ENCODE data around the gene ZFAND3.

ZFAND3 gene

GRCh38 chr6:38176797-38177751, 357.5 kb downstream of the ZFAND3 start:
- Histone ChIP-seq H3K36me3 (ENCODE audit: control insufficient read depth, insufficient read depth, low read length) (no peaks in the 10 kb centered on the region), H3K4me3 (ENCODE audit: extremely low read depth, insufficient read depth, low read length, poor library complexity, severe bottlenecking) (no peak overlapping the region), H3K27ac (ENCODE audit: low read depth, low read length, severe bottlenecking) (no peak overlapping the region), H3K9me3 (ENCODE audit: control insufficient read depth, low read length) (no peaks in the 10 kb centered on the region), H3K4me1 (ENCODE audit: control insufficient read depth, insufficient read depth, low read length, poor library complexity, severe bottlenecking) (no peaks in the 10 kb centered on the region)
- WGBS, 2 experiments (ENCODE audit: insufficient coverage in 2 of 2), result 71 to 78% methylated on average over 26 to 28 of the region's 32 CpGs

DNA sequence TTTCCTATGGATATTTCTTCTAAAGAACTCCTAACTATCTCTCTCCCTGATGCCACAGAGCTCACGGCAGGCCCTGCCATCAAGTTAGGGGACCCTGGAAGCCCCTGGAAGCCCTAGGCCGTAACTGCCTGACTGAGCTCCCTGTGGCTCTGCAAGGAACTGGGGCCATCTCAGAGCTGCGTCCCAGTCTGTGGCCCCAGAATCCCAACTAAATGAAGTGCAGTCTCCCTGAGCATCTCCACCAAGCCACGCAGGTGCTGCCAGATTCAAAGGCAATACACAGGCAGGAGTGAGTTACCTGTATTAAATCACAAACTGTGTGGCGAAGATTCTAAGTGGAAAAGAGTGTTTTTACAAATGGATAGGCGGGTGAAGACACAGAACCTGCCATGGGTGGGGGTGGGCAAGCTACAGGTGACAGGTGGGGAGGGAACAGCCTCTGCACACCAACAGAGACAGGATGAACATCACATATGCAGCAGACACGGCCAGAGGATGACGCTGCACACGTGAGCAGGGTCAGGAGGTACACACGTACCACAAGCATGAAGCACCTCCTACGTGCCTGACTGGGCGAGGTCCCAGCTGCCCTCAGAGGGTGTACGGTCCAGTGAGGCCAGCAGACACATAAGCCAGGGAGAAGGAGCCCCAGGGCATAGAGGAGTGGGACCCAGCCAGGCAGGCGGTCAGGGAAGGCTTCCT, 358.5 kb downstream of the ZFAND3 start:
- Histone ChIP-seq H3K9me3 (ENCODE audit: control insufficient read depth, low read length) (no peaks in the 10 kb centered on the region), H3K27ac (ENCODE audit: low read depth, low read length, severe bottlenecking) (no peak overlapping the region), H3K4me1 (ENCODE audit: control insufficient read depth, insufficient read depth, low read length, poor library complexity, severe bottlenecking) (no peaks in the 10 kb centered on the region), H3K36me3 (ENCODE audit: control insufficient read depth, insufficient read depth, low read length) (no peaks in the 10 kb centered on the region), H3K4me3 (ENCODE audit: extremely low read depth, insufficient read depth, low read length, poor library complexity, severe bottlenecking) (no peak overlapping the region)
- 90 to 93% methylated on average over 12 to 13 of the region's 14 CpGs for WGBS, 2 experiments (ENCODE audit: insufficient coverage in 2 of 2)

DNA sequence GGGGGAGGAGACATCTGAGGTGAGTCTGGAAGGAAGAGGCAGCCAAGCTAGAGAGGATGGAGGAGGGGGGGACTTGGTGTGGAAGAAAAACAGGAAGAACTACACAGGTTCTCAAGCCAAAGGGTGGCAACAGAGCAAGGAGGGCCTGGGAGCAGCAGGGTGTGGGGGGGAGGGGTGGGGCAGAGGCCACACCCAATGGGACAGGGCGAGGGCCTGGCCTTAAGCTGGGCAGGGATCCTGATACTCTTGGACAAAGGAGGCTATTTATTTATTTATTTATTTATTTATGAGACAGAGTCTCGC, 359.0 kb downstream of the ZFAND3 start:
- Histone ChIP-seq H3K4me1 (ENCODE audit: control insufficient read depth, insufficient read depth, low read length, poor library complexity, severe bottlenecking) (no peaks in the 10 kb centered on the region), H3K36me3 (ENCODE audit: control insufficient read depth, insufficient read depth, low read length) (no peaks in the 10 kb centered on the region), H3K27ac (ENCODE audit: low read depth, low read length, severe bottlenecking) (no peak overlapping the region), H3K4me3 (ENCODE audit: extremely low read depth, insufficient read depth, low read length, poor library complexity, severe bottlenecking) (no peak overlapping the region), H3K9me3 (ENCODE audit: control insufficient read depth, low read length) (no peaks in the 10 kb centered on the region)
- no CpG with 5 or more reads among the region's 2 CpGs for WGBS, 2 experiments (ENCODE audit: insufficient coverage in 2 of 2)

DNA sequence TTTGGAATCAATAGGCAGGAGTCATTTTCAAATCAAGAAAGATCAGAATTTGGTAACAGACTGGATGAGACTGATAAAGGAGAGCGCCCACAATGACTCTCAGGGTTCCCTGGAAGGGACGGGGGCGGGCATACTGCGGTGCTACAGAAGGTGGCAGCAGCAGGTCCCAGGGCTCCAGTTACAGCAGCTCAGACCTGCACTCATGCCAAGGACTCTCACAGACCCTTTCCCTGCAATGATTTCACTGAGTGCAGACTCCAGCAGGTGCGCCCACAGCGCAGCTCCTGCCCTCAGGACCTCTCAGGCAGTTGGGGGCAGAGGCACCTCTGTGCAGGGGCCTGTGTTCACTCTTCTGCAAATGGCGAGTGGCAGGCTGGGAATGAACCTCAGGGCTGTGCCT, 359.8 kb downstream of the ZFAND3 start:
- Histone ChIP-seq H3K27ac (ENCODE audit: low read depth, low read length, severe bottlenecking) (no peak overlapping the region), H3K4me1 (ENCODE audit: control insufficient read depth, insufficient read depth, low read length, poor library complexity, severe bottlenecking) (no peaks in the 10 kb centered on the region), H3K9me3 (ENCODE audit: control insufficient read depth, low read length) (no peaks in the 10 kb centered on the region), H3K4me3 (ENCODE audit: extremely low read depth, insufficient read depth, low read length, poor library complexity, severe bottlenecking) (no peak overlapping the region), H3K36me3 (ENCODE audit: control insufficient read depth, insufficient read depth, low read length) (no peaks in the 10 kb centered on the region)
- WGBS, 2 experiments (ENCODE audit: insufficient coverage in 2 of 2), result 95 to 97% methylated on average over 6 of the region's 7 CpGs

- WGBS, 2 experiments (ENCODE audit: insufficient coverage in 2 of 2), result 85 to 97% methylated on average over 4 to 11 of the region's 12 CpGs
- Histone ChIP-seq H3K36me3 (ENCODE audit: control insufficient read depth, insufficient read depth, low read length) (no peaks in the 10 kb centered on the region), H3K27ac (ENCODE audit: low read depth, low read length, severe bottlenecking) (no peak overlapping the region), H3K9me3 (ENCODE audit: control insufficient read depth, low read length) (no peaks in the 10 kb centered on the region), H3K4me1 (ENCODE audit: control insufficient read depth, insufficient read depth, low read length, poor library complexity, severe bottlenecking) (no peaks in the 10 kb centered on the region), H3K4me3 (ENCODE audit: extremely low read depth, insufficient read depth, low read length, poor library complexity, severe bottlenecking) (no peak overlapping the region)
Measured at GRCh38 chr6:38179794-38180430, 360.4 kb downstream of the ZFAND3 start.

DNA sequence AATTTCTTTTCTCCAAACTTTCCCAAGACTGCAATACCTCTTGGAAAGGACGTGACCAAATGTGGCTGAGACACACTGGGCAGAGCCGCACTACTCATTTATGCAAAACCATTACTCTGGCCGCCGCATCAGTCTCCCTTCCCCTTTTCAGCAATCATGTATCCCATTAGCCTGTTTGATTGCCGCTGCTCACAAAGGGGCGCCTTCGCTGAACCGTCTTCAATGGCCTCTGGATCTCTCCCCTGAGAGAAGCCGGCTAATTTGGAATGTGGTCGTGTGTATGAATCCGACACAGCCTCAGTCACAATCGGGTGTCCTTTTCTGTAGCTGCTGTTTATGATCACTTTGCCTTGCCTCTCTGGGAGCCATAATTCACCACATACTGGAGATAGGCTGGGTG, 361.1 kb downstream of the ZFAND3 start:
- Histone ChIP-seq H3K36me3 (ENCODE audit: control insufficient read depth, insufficient read depth, low read length) (no peaks in the 10 kb centered on the region), H3K4me3 (ENCODE audit: extremely low read depth, insufficient read depth, low read length, poor library complexity, severe bottlenecking) (no peak overlapping the region), H3K4me1 (ENCODE audit: control insufficient read depth, insufficient read depth, low read length, poor library complexity, severe bottlenecking) (no peaks in the 10 kb centered on the region), H3K9me3 (ENCODE audit: control insufficient read depth, low read length) (no peaks in the 10 kb centered on the region), H3K27ac (ENCODE audit: low read depth, low read length, severe bottlenecking) (no peak overlapping the region)
- WGBS, 2 experiments (ENCODE audit: insufficient coverage in 2 of 2), result 90 to 93% methylated on average over 9 to 12 of the region's 12 CpGs

- H3K27ac ChIP-seq (ENCODE audit: low read depth, low read length, severe bottlenecking), result no peak overlapping the region
- no peaks in the 10 kb centered on the region for H3K36me3 ChIP-seq (ENCODE audit: control insufficient read depth, insufficient read depth, low read length)
- no peaks in the 10 kb centered on the region for H3K9me3 ChIP-seq (ENCODE audit: control insufficient read depth, low read length)
- 92 to 100% methylated on average over 2 to 5 of the region's 6 CpGs for WGBS, 2 experiments (ENCODE audit: insufficient coverage in 2 of 2)
- no peak overlapping the region for H3K4me3 ChIP-seq (ENCODE audit: extremely low read depth, insufficient read depth, low read length, poor library complexity, severe bottlenecking)
- H3K4me1 ChIP-seq (ENCODE audit: control insufficient read depth, insufficient read depth, low read length, poor library complexity, severe bottlenecking), result no peaks in the 10 kb centered on the region
Measured at GRCh38 chr6:38182426-38182825, 362.9 kb downstream of the ZFAND3 start.

GRCh38 chr6:38183856-38184584, 364.5 kb downstream of the ZFAND3 start:
- Histone ChIP-seq H3K4me1 (ENCODE audit: control insufficient read depth, insufficient read depth, low read length, poor library complexity, severe bottlenecking) (no peaks in the 10 kb centered on the region), H3K9me3 (ENCODE audit: control insufficient read depth, low read length) (no peaks in the 10 kb centered on the region), H3K27ac (ENCODE audit: low read depth, low read length, severe bottlenecking) (no peak overlapping the region), H3K36me3 (ENCODE audit: control insufficient read depth, insufficient read depth, low read length) (no peaks in the 10 kb centered on the region), H3K4me3 (ENCODE audit: extremely low read depth, insufficient read depth, low read length, poor library complexity, severe bottlenecking) (no peak overlapping the region)
- WGBS, 2 experiments (ENCODE audit: insufficient coverage in 2 of 2), result 87 to 89% methylated on average over 9 to 13 of the region's 13 CpGs

DNA sequence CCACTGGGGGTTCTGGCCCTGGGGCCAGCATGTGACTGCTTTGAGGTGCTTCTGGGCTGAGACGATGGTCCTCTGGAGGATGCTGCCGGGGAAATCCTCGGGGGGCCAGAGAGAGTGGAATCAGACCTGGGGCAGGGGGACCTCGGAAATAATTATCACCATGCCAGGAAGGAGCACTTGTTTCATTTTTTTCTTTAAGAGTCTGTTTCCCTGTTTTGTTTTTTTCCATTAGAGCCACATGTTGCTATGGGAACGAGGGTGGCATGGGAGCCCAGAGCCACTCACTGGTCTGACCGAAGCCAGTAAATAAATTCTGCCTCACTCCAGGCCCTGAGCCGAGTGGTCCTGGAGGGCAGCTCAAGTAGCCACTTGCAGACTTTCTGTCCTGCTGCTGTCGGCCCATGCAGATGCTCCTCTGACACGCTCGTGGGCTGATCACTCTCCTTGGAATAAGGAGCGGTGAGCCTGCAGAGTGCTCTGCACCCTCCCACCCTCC, 365.1 kb downstream of the ZFAND3 start:
- Histone ChIP-seq H3K9me3 (ENCODE audit: control insufficient read depth, low read length) (no peaks in the 10 kb centered on the region), H3K27ac (ENCODE audit: low read depth, low read length, severe bottlenecking) (no peak overlapping the region), H3K4me1 (ENCODE audit: control insufficient read depth, insufficient read depth, low read length, poor library complexity, severe bottlenecking) (no peaks in the 10 kb centered on the region), H3K36me3 (ENCODE audit: control insufficient read depth, insufficient read depth, low read length) (no peaks in the 10 kb centered on the region), H3K4me3 (ENCODE audit: extremely low read depth, insufficient read depth, low read length, poor library complexity, severe bottlenecking) (no peak overlapping the region)
- 79 to 90% methylated on average over 11 of the region's 11 CpGs for WGBS, 2 experiments (ENCODE audit: insufficient coverage in 2 of 2)

- Histone ChIP-seq H3K4me1 (ENCODE audit: control insufficient read depth, insufficient read depth, low read length, poor library complexity, severe bottlenecking) (no peaks in the 10 kb centered on the region), H3K27ac (ENCODE audit: low read depth, low read length, severe bottlenecking) (no peak overlapping the region), H3K9me3 (ENCODE audit: control insufficient read depth, low read length) (no peaks in the 10 kb centered on the region), H3K4me3 (ENCODE audit: extremely low read depth, insufficient read depth, low read length, poor library complexity, severe bottlenecking) (no peak overlapping the region), H3K36me3 (ENCODE audit: control insufficient read depth, insufficient read depth, low read length) (no peaks in the 10 kb centered on the region)
- WGBS, 2 experiments (ENCODE audit: insufficient coverage in 2 of 2), result 93 to 97% methylated on average over 6 of the region's 6 CpGs
Measured at GRCh38 chr6:38185244-38185643, 365.7 kb downstream of the ZFAND3 start.
